PFSK-1 (cell line): ENCODE results near the gene TMEM198.

Source experiments
- FOXP2 ChIP-seq: optimal IDR thresholded peaks from 2 replicates; pipeline ENCODE3; 2011; ENCODE audit warnings: borderline replicate concordance, control low read depth, inconsistent platforms; ENCODE audit not compliant: insufficient read depth; ENCODE audit errors: extremely low read length, extremely low read depth
- POLR2AphosphoS5 ChIP-seq: IDR thresholded peaks from 2 replicates; pipeline ENCODE4 v1.6.1; 2012; ENCODE audit warnings: low read depth, mild to moderate bottlenecking, control low read depth, low read length, moderate library complexity
- REST ChIP-seq, 2 experiments: IDR thresholded peaks; 2 replicates each; pipeline versions ENCODE4 v1.6.1 to v1.8.0; 2011 to 2012; ENCODE audit warnings: low read depth in 2 of 2, low read length in 2 of 2, control low read depth in 1 of 2, inconsistent platforms in 1 of 2, mild to moderate bottlenecking in 1 of 2, moderate library complexity in 1 of 2; ENCODE audit not compliant: insufficient read depth in 1 of 2
- SIN3A ChIP-seq: IDR thresholded peaks from 2 replicates; pipeline ENCODE4 v1.6.1; 2012; ENCODE audit warnings: mild to moderate bottlenecking, low read length, moderate library complexity, borderline replicate concordance; ENCODE audit not compliant: insufficient read depth
- TAF1 ChIP-seq: IDR thresholded peaks from 2 replicates; pipeline ENCODE4 v1.6.1; 2012; ENCODE audit warnings: low read length, control low read depth, borderline replicate concordance; ENCODE audit not compliant: insufficient read depth

The TMEM198 gene

GRCh38 chr2:219508971-219509779 lies 34.7 kb upstream of the TMEM198 start:
- TF ChIP-seq FOXP2, result no peak
- no peak for TF ChIP-seq TAF1
- TF ChIP-seq REST (IDR thresholded peaks at IDR 0.05; ENCODE audit: insufficient read depth in 1 of 2, low read depth in 2 of 2, low read length in 2 of 2), result no peak
- no peak for TF ChIP-seq POLR2AphosphoS5
- TF ChIP-seq SIN3A, result no peak

- no peak for TF ChIP-seq SIN3A
- 0 out of 2 replicates have a peak, but pooled peaks have one; percentile 19 for TF ChIP-seq POLR2AphosphoS5
These were observed 33.9 kb upstream of the TMEM198 start for GRCh38 chr2:219509780-219510511.

GRCh38 chr2:219510512-219511135 lies 33.2 kb upstream of the TMEM198 start:
- TF ChIP-seq FOXP2, result no peak
- no peak for TF ChIP-seq TAF1
- no peak for TF ChIP-seq SIN3A
- no peak for TF ChIP-seq REST (IDR thresholded peaks at IDR 0.05; ENCODE audit: insufficient read depth in 1 of 2, low read depth in 2 of 2, low read length in 2 of 2)
- no peak for TF ChIP-seq POLR2AphosphoS5

GRCh38 chr2:219511547-219512325 lies 32.1 kb upstream of the TMEM198 start:
- TF ChIP-seq POLR2AphosphoS5 (no peak), TAF1 (no peak), REST (IDR thresholded peaks at IDR 0.05; ENCODE audit: insufficient read depth in 1 of 2, low read depth in 2 of 2, low read length in 2 of 2) (no peak)

GRCh38 chr2:219512524-219513216 lies 31.2 kb upstream of the TMEM198 start:
- no peak for TF ChIP-seq TAF1
- TF ChIP-seq SIN3A, result no peak
- no peak for TF ChIP-seq POLR2AphosphoS5
- no peak for TF ChIP-seq REST (IDR thresholded peaks at IDR 0.05; ENCODE audit: insufficient read depth in 1 of 2, low read depth in 2 of 2, low read length in 2 of 2)
- TF ChIP-seq FOXP2, result no peak
